Colonic mucosa (tissue), 4 donors: ENCODE data around the gene CCNF. TPM values are rescaled to one million over a fixed set of nuclear protein-coding genes. Genes with fewer than 3 reads are reported as not detected.

Source experiments
- DNase-seq: peaks from one replicate; pipeline ENCODE4 v3.0.0-alpha.2; 2020
- H3K27ac ChIP-seq: fragments of 200-600 bp; one replicate; pipeline ENCODE4 v1.8.0; 2021
- H3K27me3 ChIP-seq: fragments of 200-600 bp; one replicate; pipeline ENCODE4 v1.8.0; 2021
- H3K36me3 ChIP-seq: fragments of 200-600 bp; one replicate; pipeline ENCODE4 v1.8.0; 2021
- H3K4me1 ChIP-seq: fragments of 200-600 bp; one replicate; pipeline ENCODE4 v1.8.0; 2021; ENCODE audit warnings: mild to moderate bottlenecking
- H3K4me3 ChIP-seq: fragments of 200-600 bp; one replicate; pipeline ENCODE4 v1.8.0; 2021
- H3K9ac ChIP-seq, 2 donors: one replicate each; pipeline ENCODE4 v1.7.0; 2013; ENCODE audit warnings: control low read depth in 2 of 2, low read depth in 2 of 2, low read length in 2 of 2
- H3K9me3 ChIP-seq: fragments of 200-600 bp; one replicate; pipeline ENCODE4 v1.8.0; 2021
- CTCF ChIP-seq: fragments of 200-600 bp; IDR thresholded peaks from one replicate; pipeline ENCODE4 v1.8.0; 2022; ENCODE audit warnings: antibody characterized with exemption, mild to moderate bottlenecking
- intact Hi-C: fragments of 100-400 bp; cut with DNase I; formaldehyde crosslinking; loops from one replicate; pipeline ENCODE4 v1.14.1; 2022
- total RNA-seq, 2 donors: library from RNA; stranded (reverse); fragmentation: NEBNext Ultra II Directional in 1 of 2; extraction: Animal tissue kit (Norgen Biotek cat#: 25700) in 1 of 2; gene quantifications; one replicate each; pipeline ENCODE4 v1.2.1, GENCODE V29; 2021
- donor health status: healthy.
- donor health status: DM: no; HTN: no; CAD: no.
- donor health status: DM: no; HTN: no; CAD: no.

CCNF gene
- total RNA-seq, 2 donors from 2014 or later, result 8.6 to 38.2 TPM

DNA sequence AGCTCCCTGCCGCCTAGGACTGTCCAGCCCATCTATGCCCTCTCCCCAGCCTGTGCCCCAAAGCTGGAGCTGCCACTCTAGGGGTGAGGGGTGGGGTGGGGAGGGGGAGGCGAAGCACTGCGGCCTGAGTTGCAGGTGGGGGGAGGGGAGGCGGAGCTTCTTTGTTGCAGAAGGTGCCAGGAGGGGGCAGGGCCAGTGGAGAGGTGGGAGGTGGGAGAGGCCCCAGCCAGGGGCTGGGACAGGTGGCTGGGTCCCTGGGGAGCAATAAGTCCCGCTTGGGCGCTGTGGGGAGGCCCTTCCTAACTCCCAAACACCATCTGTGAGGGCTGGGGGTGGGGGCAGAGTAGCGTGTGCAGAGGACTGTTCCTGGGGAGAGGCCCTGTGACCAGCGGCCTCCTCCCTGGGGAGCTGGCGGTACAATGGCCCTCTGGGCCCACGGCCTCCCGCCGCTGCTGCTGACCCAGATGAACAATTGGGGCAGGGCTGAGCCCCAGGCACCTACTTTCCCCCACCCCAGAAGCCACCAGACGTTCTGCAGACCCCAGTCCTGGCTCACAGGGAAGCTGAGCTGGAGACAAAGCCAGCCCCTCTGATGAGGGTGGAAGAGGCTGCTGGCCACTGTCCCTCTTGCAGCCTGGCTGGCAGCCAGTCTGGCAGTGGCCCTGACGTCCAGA lies 39.6 kb downstream of the CCNF start:
- TF ChIP-seq CTCF, result no peak
- H3K36me3 ChIP-seq, result no peaks in the 10 kb centered on the region
- peaks cover 62% of the 10 kb centered on the region for H3K27me3 ChIP-seq
- no peak overlapping the region for H3K27ac ChIP-seq
- no peak for DNase-seq
- H3K9me3 ChIP-seq, result no peaks in the 10 kb centered on the region
- no peak overlapping the region for H3K4me3 ChIP-seq
- no peak overlapping the region for H3K9ac ChIP-seq
- intact Hi-C loops, result no loop called here
- H3K4me1 ChIP-seq, result peaks cover 10% of the 10 kb centered on the region

- DNase-seq, result no peak
- intact Hi-C loops, result no loop called here
- no peak overlapping the region for H3K9ac ChIP-seq
- no peak overlapping the region for H3K27ac ChIP-seq
- H3K9me3 ChIP-seq, result no peaks in the 10 kb centered on the region
- TF ChIP-seq CTCF, result no peak
- no peak overlapping the region for H3K4me3 ChIP-seq
- peaks cover 10% of the 10 kb centered on the region for H3K4me1 ChIP-seq
- H3K36me3 ChIP-seq, result no peaks in the 10 kb centered on the region
- H3K27me3 ChIP-seq, result peaks cover 62% of the 10 kb centered on the region
Measured at GRCh38 chr16:2469399-2470233, 40.4 kb downstream of the CCNF start.

DNA sequence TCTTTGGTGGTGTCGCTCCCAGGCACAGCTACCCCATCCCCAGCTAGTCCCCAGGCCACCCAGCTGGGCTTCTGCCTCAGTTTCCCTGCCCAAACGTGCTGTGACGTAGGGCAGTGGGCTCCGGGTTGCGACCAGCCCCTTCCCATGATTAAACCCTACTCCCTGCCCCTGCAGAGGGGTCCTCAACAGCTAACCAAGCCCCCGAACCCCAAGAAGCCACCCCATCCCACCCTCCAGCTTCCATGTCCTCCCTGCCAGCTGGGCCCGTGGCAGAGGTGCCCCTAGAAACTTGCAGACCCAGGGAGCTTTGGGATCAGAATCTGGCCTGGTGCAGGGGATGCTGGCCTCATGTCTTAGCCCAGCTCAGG lies 41.0 kb downstream of the CCNF start:
- DNase-seq, result no peak
- no peaks in the 10 kb centered on the region for H3K36me3 ChIP-seq
- H3K4me1 ChIP-seq, result peaks cover 10% of the 10 kb centered on the region
- H3K9ac ChIP-seq, result no peak overlapping the region
- intact Hi-C loops, result no loop called here
- no peak overlapping the region for H3K27ac ChIP-seq
- peaks cover 62% of the 10 kb centered on the region for H3K27me3 ChIP-seq
- no peak for TF ChIP-seq CTCF
- no peak overlapping the region for H3K4me3 ChIP-seq
- no peaks in the 10 kb centered on the region for H3K9me3 ChIP-seq

GRCh38 chr16:2470603-2471015 lies 41.4 kb downstream of the CCNF start:
- no peaks in the 10 kb centered on the region for H3K9me3 ChIP-seq
- H3K27ac ChIP-seq, result no peak overlapping the region
- H3K4me3 ChIP-seq, result no peak overlapping the region
- peak overlapping the region in 1 of 2 donors; percentile 5 for H3K9ac ChIP-seq
- H3K4me1 ChIP-seq, result peaks cover 11% of the 10 kb centered on the region
- no peak for TF ChIP-seq CTCF
- intact Hi-C loops, result no loop called here
- peaks cover 62% of the 10 kb centered on the region for H3K27me3 ChIP-seq
- no peak for DNase-seq
- no peaks in the 10 kb centered on the region for H3K36me3 ChIP-seq

- Histone ChIP-seq H3K27ac (no peak within 1 kb of the TSS), H3K27me3 (peaks cover 62% of the 10 kb centered on the region), H3K4me1 (peaks cover 16% of the 10 kb centered on the region), H3K4me3 (peak within 1 kb of the TSS; percentile 11), H3K9ac (peak within 1 kb of the TSS in 1 of 2 donors; percentile 5), H3K9me3 (no peaks in the 10 kb centered on the region), H3K36me3 (no peaks in the 10 kb centered on the region)
- no peak for DNase-seq
- intact Hi-C loops, result no loop called here
- no peak for TF ChIP-seq CTCF
Measured at GRCh38 chr16:2471016-2471652, 41.9 kb downstream of the CCNF start, which contains the start of gene NTN3. TSS of gene NTN3 (plus strand) at chr16:2471297. CDS start at chr16:2471702, 405 bp downstream.
